Right lobe of liver (tissue), 6 donors: Measurements from ENCODE around the gene GABRP. TPM values are rescaled to one million over a fixed set of nuclear protein-coding genes. Genes with fewer than 3 reads are reported as not detected.

ENCODE experiments used
- ATAC-seq, 4 donors: fragments of 200-7000 bp; cut with Tn5 transposase; one replicate each; pipeline ENCODE4 v1.9.1; 2020; ENCODE audit warnings: mild to moderate bottlenecking in 4 of 4, moderate library complexity in 4 of 4
- DNase-seq, 3 donors: peaks; one replicate each; pipeline ENCODE4 v3.0.0-alpha.2; 2020
- H3K27ac ChIP-seq, 3 donors: fragments of 200-600 bp; one replicate each; pipeline ENCODE4 v1.8.0; 2022
- H3K27me3 ChIP-seq, 2 donors: fragments of 200-600 bp; one replicate each; pipeline ENCODE4 v1.8.0; 2022
- H3K36me3 ChIP-seq, 4 donors: fragments of 200-600 bp; sonication (generic) in 1 of 4; one replicate each; pipeline versions ENCODE4 v1.5.1 to v1.8.0; 2017 to 2022; ENCODE audit warnings: control low read depth in 1 of 4
- H3K4me1 ChIP-seq, 4 donors: fragments of 200-600 bp; sonication (generic) in 1 of 4; one replicate each; pipeline versions ENCODE4 v1.5.1 to v1.8.0; 2017 to 2022; ENCODE audit warnings: control low read depth in 1 of 4
- H3K4me3 ChIP-seq, 3 donors: fragments of 200-600 bp; one replicate each; pipeline ENCODE4 v1.8.0; 2022
- H3K9me3 ChIP-seq, 4 donors: fragments of 200-600 bp; sonication (generic) in 1 of 4; one replicate each; pipeline versions ENCODE4 v1.5.1 to v1.8.0; 2017 to 2022; ENCODE audit warnings: control low read depth in 1 of 4
- CTCF ChIP-seq, 4 donors: fragments of 200-600 bp in 3 of 4; fragments of 450-650 bp in 1 of 4; IDR thresholded peaks; one replicate each; pipeline versions ENCODE4 v1.5.1 to v1.8.0; 2016 to 2022; ENCODE audit warnings: antibody characterized with exemption in 4 of 4, mild to moderate bottlenecking in 2 of 4
- POLR2A ChIP-seq: fragments of 450-650 bp; IDR thresholded peaks from one replicate; pipeline ENCODE4 v1.6.1; 2017; ENCODE audit warnings: antibody characterized with exemption, mild to moderate bottlenecking
- WGBS: methylation state at CpG from one replicate; pipeline ENCODE4 v1.1.6; 2018; ENCODE audit warnings: low coverage, low lambda C conversion rate; ENCODE audit not compliant: insufficient coverage; ENCODE audit errors: missing lambda C conversion rate; 5-methylcytosine and 5-hydroxymethylcytosine counted together
- intact Hi-C, 2 donors: fragments of 100-400 bp; cut with DNase I; formaldehyde crosslinking; loops; one replicate each; pipeline versions ENCODE4 v1.11.2 to v1.14.1; 2022
- total RNA-seq, 6 experiments: library from RNA; depleted of rRNA in 2 of 6; stranded (reverse); fragments of >200 nt in 2 of 6; fragmentation: NEBNext Ultra II Directional in 3 of 6; extraction: Animal tissue kit (Norgen Biotek cat#: 25700) in 3 of 6; gene quantifications; one replicate each; pipeline versions ENCODE4 v1.1.0 to v1.2.4, GENCODE V29; 2016 to 2023
- donor health status: DM: no; HTN: yes; CAD: no.
- donor health status: DM: no; HTN: no; CAD: no.
- donor health status: DM: no; HTN: no; CAD: no.
- donor health status: DM: no; HTN: yes; CAD: no.
- donor health status: DM: no; HTN: yes; CAD: no.

GABRP gene
- total RNA-seq, 6 experiments from 2014 or later, result 0.20 to 0.64 (median 0.39) TPM

GRCh38 chr5:170757182-170757601 is 26.3 kb upstream of the GABRP start:
- no peaks in the 10 kb centered on the region for H3K36me3 ChIP-seq
- ATAC-seq, result peak in 3 of 4 donors; percentile 27 to 90 (median 53)
- H3K9me3 ChIP-seq, result no peaks in the 10 kb centered on the region
- H3K4me3 ChIP-seq, result no peak overlapping the region
- no peak overlapping the region for H3K27ac ChIP-seq
- DNase-seq, result no peak
- intact Hi-C loops, result no loop called here
- no peaks in the 10 kb centered on the region for H3K4me1 ChIP-seq
- WGBS, result 15% methylated on average over 4 of the region's 4 CpGs
- no peaks in the 10 kb centered on the region for H3K27me3 ChIP-seq
- TF ChIP-seq CTCF (IDR thresholded peaks at IDR 0.05) (no peak), POLR2A (no peak)

DNA sequence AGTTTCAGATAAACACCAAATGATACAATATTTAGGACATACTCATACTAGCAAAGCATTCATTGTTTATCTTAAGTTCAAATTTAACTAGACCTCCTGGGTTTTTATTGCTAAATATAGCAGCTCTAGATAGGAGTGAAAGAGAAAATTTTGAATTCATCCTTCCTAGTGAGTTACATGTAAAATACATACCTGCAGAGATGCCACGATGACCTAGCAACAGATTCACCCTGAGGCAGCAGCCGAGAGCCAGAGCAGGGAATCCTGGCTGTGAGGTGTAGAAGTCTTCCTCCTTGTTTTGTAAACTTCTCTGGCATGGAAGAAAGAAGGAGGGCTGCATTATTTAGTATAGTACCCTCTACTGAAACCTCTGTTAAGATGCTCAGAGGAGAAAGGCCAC is 25.9 kb upstream of the GABRP start:
- no peaks in the 10 kb centered on the region for H3K27me3 ChIP-seq
- no peak for DNase-seq
- 61% methylated on average over 2 of the region's 2 CpGs for WGBS
- ATAC-seq, result no peak
- intact Hi-C loops, result no loop called here
- no peaks in the 10 kb centered on the region for H3K9me3 ChIP-seq
- TF ChIP-seq POLR2A (no peak), CTCF (IDR thresholded peaks at IDR 0.05) (no peak)
- no peaks in the 10 kb centered on the region for H3K36me3 ChIP-seq
- no peaks in the 10 kb centered on the region for H3K4me1 ChIP-seq
- H3K27ac ChIP-seq, result no peak overlapping the region
- H3K4me3 ChIP-seq, result no peak overlapping the region

- no peaks in the 10 kb centered on the region for H3K4me1 ChIP-seq
- DNase-seq, result no peak
- H3K9me3 ChIP-seq, result no peaks in the 10 kb centered on the region
- no peak overlapping the region for H3K27ac ChIP-seq
- no peak overlapping the region for H3K4me3 ChIP-seq
- no peaks in the 10 kb centered on the region for H3K36me3 ChIP-seq
- no peaks in the 10 kb centered on the region for H3K27me3 ChIP-seq
- ATAC-seq, result no peak
- TF ChIP-seq POLR2A (no peak), CTCF (IDR thresholded peaks at IDR 0.05) (no peak)
- 61% methylated on average over 3 of the region's 3 CpGs for WGBS
- intact Hi-C loops, result no loop called here
These were observed 25.0 kb upstream of the GABRP start for GRCh38 chr5:170758481-170758880.

- no peak for DNase-seq
- 53% methylated on average over 4 of the region's 9 CpGs for WGBS
- TF ChIP-seq POLR2A (no peak), CTCF (IDR thresholded peaks at IDR 0.05) (no peak)
- Histone ChIP-seq H3K36me3 (no peaks in the 10 kb centered on the region), H3K27me3 (no peaks in the 10 kb centered on the region), H3K27ac (peak overlapping the region in 1 of 3 donors; percentile 6), H3K9me3 (no peaks in the 10 kb centered on the region), H3K4me3 (no peak overlapping the region), H3K4me1 (no peaks in the 10 kb centered on the region)
- ATAC-seq, result no peak
- intact Hi-C loops, result no loop called here
These were observed 23.4 kb upstream of the GABRP start for GRCh38 chr5:170760113-170760512.
